HG03520 (cell line): ENCODE results near the gene TP53INP2.
"Not testable (repeated sequence)": the region's sequence is repeated elsewhere in the genome, so short reads cannot be mapped to it uniquely, and the experiment has no call there.

ENCODE experiments used
- ATAC-seq: cut with Tn5 transposase; IDR thresholded peaks from one replicate; pipeline ENCODE4 v1.9.1; 2021; ENCODE audit warnings: mild to moderate bottlenecking, moderate library complexity; ENCODE audit not compliant: unreplicated experiment

Gene TP53INP2

DNA sequence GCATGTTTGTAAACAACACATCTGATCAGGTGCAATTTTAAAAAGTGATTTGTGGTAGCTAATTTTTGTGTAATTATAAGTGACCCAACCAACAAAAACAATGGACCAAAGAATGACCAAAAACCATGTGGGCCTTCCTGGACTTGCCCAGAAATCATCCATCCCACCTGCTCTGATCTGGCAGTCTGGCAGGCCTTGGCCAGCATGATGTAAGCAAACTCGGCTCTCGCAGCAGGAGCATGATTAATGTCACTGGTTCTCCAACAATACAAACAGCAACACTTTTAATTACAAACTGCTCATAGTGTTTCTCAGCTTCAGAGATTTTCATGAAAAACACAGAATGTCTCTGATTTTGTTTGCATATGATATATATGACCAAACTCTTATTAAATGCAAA lies 16.1 kb downstream of the TP53INP2 start:
- ATAC-seq = no peak

DNA sequence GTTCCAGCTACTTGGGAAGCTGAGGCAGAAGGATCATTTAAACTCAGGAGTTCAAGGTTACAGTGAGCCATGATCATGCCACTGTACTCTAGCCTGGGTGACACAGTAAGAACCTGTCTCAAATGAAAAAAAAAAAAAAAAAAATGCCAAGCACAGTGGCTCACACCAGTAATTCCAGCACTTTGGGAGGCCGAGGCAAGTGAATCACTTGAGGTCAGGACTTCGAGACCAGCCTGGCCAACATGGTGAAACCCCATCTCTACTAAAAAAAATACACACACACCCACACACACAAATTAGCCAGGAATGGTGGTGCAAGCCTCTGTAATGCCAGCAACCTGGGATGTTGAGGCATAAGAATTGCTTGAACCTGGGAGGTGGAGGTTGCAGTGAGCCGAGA lies 18.4 kb downstream of the TP53INP2 start:
- ATAC-seq = not testable (repeated sequence)

DNA sequence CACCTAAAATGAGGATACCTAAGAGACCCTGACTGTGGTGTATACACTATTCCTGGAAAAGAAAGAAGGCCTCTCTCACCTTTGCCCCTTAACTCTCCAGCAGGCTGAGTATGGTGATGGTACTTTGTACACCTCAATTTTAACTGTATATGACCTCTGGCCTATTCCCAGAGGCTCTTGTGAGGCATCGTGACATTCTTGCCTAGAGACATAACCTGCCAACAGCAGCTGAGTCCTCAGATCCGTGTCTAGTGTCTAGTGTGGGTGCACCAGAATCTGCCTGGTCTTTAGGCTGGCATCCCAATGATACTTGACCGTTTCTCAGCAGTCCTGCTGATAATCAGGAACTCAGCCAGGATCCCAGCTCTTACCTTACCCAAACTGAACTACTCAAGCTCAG lies 20.0 kb downstream of the TP53INP2 start:
- no peak for ATAC-seq

DNA sequence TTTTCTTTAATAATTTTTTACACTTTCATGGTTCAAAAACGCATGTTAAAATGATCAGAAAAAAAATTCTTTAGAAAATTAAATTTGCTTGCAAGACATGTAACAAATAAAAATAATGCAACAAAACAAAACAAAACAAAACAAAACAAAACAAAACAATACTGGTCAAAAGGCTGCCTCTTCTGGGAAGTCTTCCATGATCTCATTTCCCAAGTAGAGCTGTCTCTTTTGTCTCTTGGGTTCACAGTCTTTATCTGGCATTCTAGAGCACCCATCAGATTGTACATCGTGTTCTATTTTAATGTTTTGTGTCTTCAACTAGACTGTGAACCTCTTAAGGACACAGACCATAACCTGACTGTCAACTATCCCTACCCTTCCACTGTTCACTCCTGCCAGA lies 25.3 kb downstream of the TP53INP2 start:
- no peak for ATAC-seq

DNA sequence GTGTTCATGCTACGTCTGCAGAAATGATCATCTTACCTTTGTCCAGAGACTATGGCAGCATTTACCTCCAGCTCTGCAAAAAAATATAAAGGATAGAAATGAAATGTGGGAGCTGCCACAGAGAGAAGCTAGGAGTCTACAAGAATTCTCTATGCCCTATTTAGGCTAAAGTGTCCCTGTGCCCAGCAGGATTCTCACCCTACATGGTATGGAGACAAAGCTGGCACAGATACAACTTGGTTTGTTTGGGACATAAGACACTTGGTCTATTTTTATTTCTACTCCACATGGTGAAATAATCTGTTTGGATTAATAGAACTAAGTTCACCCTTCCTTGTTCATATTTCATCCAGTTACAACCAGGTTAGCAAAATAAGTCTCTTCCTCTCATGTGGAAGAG lies 28.4 kb downstream of the TP53INP2 start:
- no peak for ATAC-seq

DNA sequence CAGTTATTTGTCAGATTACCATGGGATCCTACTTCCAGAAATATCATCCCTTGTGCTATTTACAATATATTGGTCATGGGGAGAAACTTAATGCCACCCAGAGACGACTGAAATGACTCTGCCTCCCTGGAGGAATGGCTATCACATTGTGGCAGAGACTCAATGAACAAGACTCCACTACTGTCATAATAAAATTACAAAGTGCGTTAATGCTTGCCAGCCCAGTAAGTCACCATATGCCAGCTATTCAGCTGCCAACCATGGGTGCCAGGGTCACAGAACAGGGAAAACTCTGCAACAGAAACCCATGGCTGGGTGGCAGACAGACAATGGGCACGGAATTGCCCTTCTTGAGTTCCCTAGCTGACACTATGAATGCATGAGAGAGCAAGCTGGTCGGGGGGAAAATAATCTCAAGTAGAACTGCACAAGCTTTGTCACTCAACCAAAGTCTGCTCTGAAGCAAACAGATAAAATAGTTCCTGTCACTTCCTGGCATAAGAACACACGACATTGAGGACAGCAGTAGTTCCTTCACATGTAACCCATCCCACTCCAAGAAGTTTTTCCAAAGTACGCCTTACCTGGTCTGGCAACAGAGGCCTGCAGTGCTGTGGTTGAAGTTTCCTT lies 32.1 kb downstream of the TP53INP2 start:
- no peak for ATAC-seq

DNA sequence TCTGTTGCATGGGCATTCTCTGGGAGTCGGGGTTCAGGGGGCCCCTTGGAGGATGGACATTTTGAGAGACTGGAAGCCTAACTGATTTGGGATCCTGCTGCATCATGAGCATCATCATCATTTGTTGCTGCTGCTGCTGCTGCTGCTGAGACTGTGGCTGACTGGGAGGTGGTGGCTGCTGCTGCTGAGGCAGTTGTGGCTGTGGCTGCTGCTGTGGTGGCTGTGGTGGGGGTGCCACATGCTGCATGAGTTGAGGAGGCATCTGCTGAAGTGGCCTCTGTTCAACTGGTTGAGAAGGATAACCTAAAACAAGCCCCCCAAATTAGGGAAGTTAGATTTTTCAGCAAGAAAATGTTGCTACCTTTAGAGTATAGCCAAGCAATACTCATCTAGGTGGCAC lies 38.9 kb downstream of the TP53INP2 start:
- ATAC-seq = no peak

DNA sequence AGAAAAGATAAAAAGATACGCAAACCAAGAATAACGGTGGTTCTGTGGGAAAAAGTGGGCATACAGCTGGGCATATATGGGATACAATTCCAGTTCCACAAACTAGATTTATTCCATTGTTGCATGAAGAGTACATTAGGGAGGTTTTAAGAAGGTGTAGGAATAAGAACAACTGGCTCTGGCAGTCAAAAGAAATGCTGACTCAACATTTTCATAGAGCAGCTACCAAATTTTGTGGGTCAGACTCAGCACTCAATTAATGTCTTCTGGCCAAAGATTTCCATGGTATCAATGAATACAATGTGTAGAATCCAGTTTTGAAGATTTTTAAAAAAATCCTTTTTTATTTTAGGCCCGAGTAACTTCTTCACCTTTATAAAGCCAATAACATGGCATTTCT lies 40.2 kb downstream of the TP53INP2 start:
- no peak for ATAC-seq

DNA sequence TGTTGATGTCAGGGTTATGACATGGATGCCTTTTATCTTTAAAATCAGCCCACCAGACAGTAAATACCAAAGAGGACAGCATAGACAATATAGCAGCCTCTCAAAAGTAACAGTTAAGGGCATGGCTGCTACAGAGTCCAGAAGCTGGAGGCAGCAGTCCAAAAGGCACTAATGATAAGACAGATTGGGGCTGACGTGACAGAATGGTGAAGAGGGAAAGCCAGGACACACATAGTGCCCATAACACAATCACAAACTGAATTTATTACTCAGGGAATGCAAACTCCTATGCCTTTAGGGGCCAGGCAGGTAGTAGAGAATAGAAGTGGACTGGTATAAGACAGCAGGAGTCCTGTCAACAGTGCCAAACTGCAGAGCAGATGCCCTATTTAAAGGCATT lies 40.7 kb downstream of the TP53INP2 start:
- no peak for ATAC-seq

DNA sequence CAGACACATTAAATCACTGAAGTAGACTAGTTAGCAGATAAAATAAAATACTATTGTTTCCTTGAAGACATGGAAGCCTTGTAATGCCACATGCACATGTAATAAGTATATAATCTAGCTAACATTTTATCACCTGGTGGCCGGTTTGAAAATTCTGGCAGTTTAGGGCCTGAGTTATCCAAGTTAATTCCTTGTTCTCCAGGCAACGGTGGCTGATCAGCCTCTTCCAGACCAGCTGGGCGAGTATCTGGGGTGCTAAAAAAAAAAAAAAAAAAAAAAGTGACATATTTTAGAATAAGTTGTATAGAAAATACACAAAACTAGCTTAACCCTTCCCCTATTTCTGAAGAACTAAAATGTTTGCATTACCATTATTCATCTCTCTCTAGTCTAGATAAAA lies 42.5 kb downstream of the TP53INP2 start:
- ATAC-seq = no peak

DNA sequence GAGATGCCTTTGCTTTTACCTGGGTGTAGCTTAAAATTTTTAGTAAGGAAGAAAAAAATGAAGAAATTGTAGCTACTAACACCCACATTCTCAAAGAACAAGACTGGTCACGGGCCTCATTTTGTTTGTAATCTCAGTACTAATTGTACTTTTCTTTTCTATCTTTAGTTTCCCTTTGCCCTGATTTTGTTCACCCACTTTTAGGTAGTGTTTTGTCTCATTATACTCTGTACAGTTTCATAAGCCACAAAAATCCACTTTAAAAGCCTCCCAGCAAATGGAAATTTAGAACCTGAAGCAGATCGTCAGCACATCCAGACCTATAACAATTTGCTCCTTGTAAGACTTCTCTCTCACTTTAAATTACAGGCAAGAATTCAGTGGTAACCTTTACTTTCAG lies 43.3 kb downstream of the TP53INP2 start:
- ATAC-seq = no peak

DNA sequence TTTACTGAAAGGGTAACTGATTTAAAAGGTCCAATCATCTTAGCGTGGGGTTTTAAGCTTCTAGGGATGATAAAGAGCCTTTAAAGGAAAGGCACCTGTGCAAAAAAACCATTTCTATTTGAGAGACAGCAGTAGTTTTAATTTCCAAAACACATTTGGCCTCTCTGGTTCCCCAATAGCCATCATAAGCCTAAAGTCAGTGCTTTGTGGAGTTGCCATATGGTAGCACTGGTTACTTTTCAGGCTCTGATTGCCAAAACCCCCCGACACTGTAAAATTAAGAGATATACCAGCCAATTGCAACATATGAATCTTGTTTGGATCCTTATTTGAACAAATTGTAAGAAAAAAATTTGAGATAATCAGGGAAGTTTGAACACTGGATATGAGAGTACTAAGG lies 44.6 kb downstream of the TP53INP2 start:
- ATAC-seq = no peak

DNA sequence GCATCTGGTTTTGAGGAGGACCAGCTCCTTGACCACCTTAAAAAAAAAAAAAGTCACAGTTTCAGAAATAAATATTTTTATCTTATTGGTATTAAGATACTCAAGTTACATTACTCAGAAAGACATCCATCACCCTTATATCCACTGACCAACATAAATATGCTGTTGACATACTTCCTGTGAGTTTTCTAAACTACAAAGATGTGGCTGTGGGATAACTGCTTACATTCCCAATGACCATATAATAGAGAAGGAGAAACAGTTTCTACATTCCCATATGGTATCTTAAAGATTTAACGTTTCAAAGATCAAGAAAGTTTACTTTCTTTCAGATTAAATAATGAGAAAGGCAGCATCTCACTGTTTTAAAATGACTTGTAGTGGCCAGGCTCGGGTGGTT lies 46.3 kb downstream of the TP53INP2 start:
- ATAC-seq = no peak

DNA sequence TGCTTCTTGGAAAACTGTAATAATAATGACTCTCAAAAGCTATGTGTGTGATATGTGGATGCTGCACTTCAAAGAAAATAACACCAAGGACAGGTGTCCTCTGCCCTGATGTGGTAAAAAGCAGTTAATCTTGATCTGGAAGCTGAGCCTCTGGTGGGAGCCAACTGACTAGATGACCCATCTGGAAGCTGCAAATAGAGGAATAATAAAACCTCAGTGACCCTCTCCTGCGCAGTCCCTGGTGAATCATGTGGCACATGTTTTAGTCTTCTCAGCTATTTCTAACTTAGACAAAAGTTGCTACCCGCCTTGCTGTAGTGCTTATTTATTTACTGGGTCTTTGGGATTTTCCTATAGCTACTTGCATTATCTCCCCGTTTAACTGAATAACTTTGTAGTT lies 47.3 kb downstream of the TP53INP2 start:
- ATAC-seq = no peak

DNA sequence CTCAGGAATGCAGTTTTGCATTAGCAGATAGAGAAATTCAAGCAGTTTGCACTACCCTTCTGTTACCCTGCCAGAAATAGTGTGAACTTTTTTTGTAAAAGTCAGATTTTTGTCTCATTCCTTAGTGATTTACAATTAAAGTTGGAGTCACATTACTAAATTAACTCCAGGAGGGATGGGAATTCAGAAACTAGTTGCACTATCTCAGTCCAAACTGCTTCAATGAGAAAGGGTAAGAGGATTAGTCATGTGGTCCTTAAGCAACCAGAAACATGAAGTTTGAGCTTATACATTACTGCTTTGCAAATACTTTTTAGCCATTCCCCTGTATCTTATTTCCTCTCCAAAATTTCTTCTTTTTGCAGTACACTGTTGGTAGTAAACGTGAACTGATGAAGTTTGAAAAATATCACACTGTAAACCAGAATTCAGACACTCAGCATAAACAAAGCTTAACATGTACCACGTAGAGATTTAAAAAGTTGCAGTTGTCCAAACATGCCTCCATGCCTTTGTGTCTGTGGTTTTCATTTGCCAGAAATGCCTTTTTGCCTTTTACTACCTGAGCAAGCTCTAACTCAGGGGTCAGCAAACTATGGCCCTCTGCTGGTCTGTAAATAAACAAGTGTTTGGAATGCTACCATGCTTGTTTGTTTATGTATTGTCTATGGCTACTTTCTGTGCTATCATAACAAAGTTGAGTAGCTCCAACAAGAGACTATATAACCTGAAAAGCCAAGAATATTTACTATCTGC lies 49.7 kb downstream of the TP53INP2 start:
- no peak for ATAC-seq

DNA sequence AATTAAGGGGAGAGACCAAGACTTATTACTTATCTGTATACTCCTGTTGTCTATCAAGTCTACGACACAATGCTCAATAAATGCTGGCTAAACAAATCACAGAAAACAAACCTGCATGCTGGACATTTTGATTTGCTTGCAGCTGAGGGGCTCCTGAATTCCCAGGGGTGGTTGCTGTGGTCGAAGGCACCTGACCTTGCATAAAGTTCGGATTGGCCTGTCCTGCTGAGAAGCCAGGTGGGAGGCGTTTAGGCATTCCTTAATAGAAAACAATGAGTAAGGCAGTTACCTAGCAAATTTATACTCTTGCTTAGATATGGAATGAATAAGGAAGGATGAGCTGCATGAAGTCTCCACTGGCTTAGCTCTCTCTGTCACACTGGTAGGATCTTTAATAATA lies 50.5 kb downstream of the TP53INP2 start:
- no peak for ATAC-seq

DNA sequence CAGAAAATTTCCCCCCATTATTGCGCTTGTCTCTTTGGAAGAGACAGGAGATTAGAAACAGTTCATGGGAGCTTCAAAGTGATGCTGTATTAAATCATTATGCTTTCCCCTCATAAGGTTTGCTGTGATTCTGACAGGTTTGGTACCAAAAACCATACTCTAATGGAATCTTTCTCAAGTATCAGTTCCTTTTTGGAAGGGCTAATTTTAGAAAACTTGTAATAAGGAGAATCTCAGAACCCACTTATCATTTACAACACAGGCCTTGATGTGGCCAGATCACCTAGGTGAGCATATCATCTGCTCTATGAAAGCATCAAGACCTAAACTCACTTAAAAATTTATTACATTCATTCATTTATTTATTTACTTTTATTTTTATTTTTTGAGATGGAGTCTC lies 51.2 kb downstream of the TP53INP2 start:
- no peak for ATAC-seq

DNA sequence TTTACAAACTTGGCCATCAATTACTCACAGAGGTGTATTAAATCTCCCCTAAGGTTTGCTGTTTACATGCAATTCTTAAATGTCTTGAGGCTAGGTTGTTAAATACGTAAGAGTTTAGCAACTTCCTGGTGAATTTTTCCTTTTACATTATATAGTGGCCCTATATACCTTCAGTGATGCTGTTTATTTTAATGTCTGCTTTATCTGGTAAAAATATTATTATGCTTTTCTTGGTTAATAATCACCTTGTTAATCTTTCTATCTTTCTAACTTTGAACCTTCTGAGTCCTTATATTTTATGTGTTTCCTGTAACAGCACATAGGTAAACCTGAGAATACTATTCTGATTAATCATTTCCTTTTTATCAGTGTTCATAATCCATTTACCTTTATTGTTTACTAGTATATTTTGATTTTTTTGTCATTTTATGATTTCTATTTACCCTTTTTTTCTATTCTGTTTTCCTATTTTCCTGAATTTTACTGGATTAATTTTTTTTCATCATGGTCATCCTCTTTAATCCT lies 57.9 kb downstream of the TP53INP2 start:
- ATAC-seq = no peak
